Endothelial cell of umbilical vein (primary cell): ENCODE measurements around the gene TTLL11. TPM values are rescaled to one million over a fixed set of nuclear protein-coding genes. Genes with fewer than 3 reads are reported as not detected.

ENCODE experiments used
- BruUV-seq: library from RNA; stranded (reverse); fragments of 400-500 nt; replicated peaks from 2 replicates; lab custom pipeline; 2021; lab: Mats Ljungman, UMichigan
- CTCF ChIA-PET: fragments of 300-600, 350-600 bp; sonication (Branson Sonifier 250); formaldehyde crosslinking; loops from one replicate; lab custom pipeline; 2021; ENCODE audit warnings: antibody characterized with exemption, inconsistent platforms; lab: Charles Lee
- POLR2A ChIA-PET: fragments of 300-600, 350-600 bp; sonication (Branson Sonifier 250); formaldehyde crosslinking; loops from one replicate; lab custom pipeline; 2021; ENCODE audit warnings: antibody characterized with exemption, inconsistent platforms; lab: Charles Lee
- DNase-seq: peaks from one replicate; pipeline ENCODE4 v3.0.0-alpha.2; 2011; ENCODE audit warnings: low read depth, low spot score
- FAIRE-seq: peaks from 2 replicates; lab custom pipeline; 2011; peaks lifted over from hg19 to GRCh38; lab: Jason Lieb, UNC
- H2AFZ ChIP-seq: 2 replicates; pipeline ENCODE4 v1.6.0; 2012; ENCODE audit warnings: low read depth, low read length, control low read depth, inconsistent platforms
- H3K27ac ChIP-seq: 2 replicates; pipeline ENCODE4 v1.5.1; 2011; ENCODE audit warnings: low read depth, mild to moderate bottlenecking, control low read depth, low read length, moderate library complexity; ENCODE audit not compliant: insufficient read depth
- H3K27me3 ChIP-seq, 2 experiments: 2 replicates each; pipeline versions ENCODE4 v1.6.0 to v1.6.1; 2011; ENCODE audit warnings: low read length in 2 of 2, mixed read lengths in 1 of 2; ENCODE audit not compliant: control insufficient read depth in 2 of 2, insufficient read depth in 2 of 2
- H3K36me3 ChIP-seq, 2 experiments: 2 replicates in 1 of 2; 3 replicates in 1 of 2; pipeline ENCODE4 v1.5.1; 2011; ENCODE audit warnings: low read length in 2 of 2, mild to moderate bottlenecking in 1 of 2, moderate library complexity in 1 of 2; ENCODE audit not compliant: control insufficient read depth in 2 of 2, insufficient read depth in 2 of 2; ENCODE audit errors: extremely low read depth in 1 of 2
- H3K4me1 ChIP-seq: 3 replicates; pipeline ENCODE4 v1.5.1; 2011; ENCODE audit warnings: mild to moderate bottlenecking, low read length; ENCODE audit not compliant: control insufficient read depth, insufficient read depth; ENCODE audit errors: extremely low read depth
- H3K4me2 ChIP-seq: 2 replicates; pipeline ENCODE4 v1.6.1; 2011; ENCODE audit warnings: low read length, control low read depth, mixed read lengths; ENCODE audit not compliant: insufficient read depth
- H3K4me3 ChIP-seq, 3 experiments: fragments of 200-600 bp in 1 of 3; sonication (generic), shearing (Covaris generic) in 1 of 3; replicated peaks in 1 of 3; 2 replicates each; pipeline ENCODE4 v1.5.1; 2011 to 2016; ENCODE audit warnings: control low read depth in 3 of 3, low read length in 3 of 3, mild to moderate bottlenecking in 2 of 3, inconsistent platforms in 1 of 3, low read depth in 1 of 3, moderate library complexity in 1 of 3; ENCODE audit not compliant: insufficient read depth in 1 of 3
- H3K79me2 ChIP-seq: 2 replicates; pipeline ENCODE4 v1.6.0; 2012; ENCODE audit warnings: low read length, inconsistent platforms; ENCODE audit not compliant: control insufficient read depth, insufficient read depth
- H3K9ac ChIP-seq: replicated peaks from 2 replicates; pipeline ENCODE3; 2011; ENCODE audit warnings: low read length, control low read depth; ENCODE audit not compliant: insufficient read depth; ENCODE audit errors: extremely low read depth
- H3K9me1 ChIP-seq: replicated peaks from 3 replicates; pipeline ENCODE4 v1.6.0; 2011; ENCODE audit warnings: mild to moderate bottlenecking, low read length; ENCODE audit not compliant: control insufficient read depth, insufficient read depth; ENCODE audit errors: extremely low read depth
- H3K9me3 ChIP-seq: replicated peaks from 2 replicates; pipeline ENCODE4 v1.5.1; 2012; ENCODE audit warnings: low read length, inconsistent platforms; ENCODE audit not compliant: control insufficient read depth, insufficient read depth
- H4K20me1 ChIP-seq: replicated peaks from 2 replicates; pipeline ENCODE3; 2011; ENCODE audit warnings: mild to moderate bottlenecking, low read length; ENCODE audit not compliant: control insufficient read depth, insufficient read depth; ENCODE audit errors: extremely low read depth
- CTCF ChIP-seq, 2 donors: IDR thresholded peaks; 1 replicate in 1 of 2; 2 replicates in 1 of 2; pipeline ENCODE4 v1.5.1; 2011; ENCODE audit warnings: low read length in 2 of 2, mild to moderate bottlenecking in 2 of 2, moderate library complexity in 2 of 2, control low read depth in 1 of 2, inconsistent platforms in 1 of 2, low read depth in 1 of 2; ENCODE audit not compliant: insufficient read depth in 1 of 2; ENCODE audit errors: extremely low read depth in 1 of 2
- EZH2 ChIP-seq: IDR thresholded peaks from 2 replicates; pipeline ENCODE4 v1.6.1; 2012; ENCODE audit warnings: borderline replicate concordance, low read depth, mild to moderate bottlenecking, moderate library complexity, low read length, inconsistent platforms; ENCODE audit not compliant: severe bottlenecking
- FOS ChIP-seq: IDR thresholded peaks from 2 replicates; pipeline ENCODE4 v1.6.1; 2011; ENCODE audit warnings: mild to moderate bottlenecking, low read length, moderate library complexity, borderline replicate concordance; ENCODE audit not compliant: insufficient read depth
- GATA2 ChIP-seq: IDR thresholded peaks from 2 replicates; pipeline ENCODE4 v1.7.0; 2011; ENCODE audit warnings: low read depth, mild to moderate bottlenecking, moderate library complexity, mixed read lengths, low read length; ENCODE audit not compliant: insufficient read length, insufficient read depth
- JUN ChIP-seq: IDR thresholded peaks from 2 replicates; pipeline ENCODE4 v1.6.1; 2011; ENCODE audit warnings: borderline replicate concordance, low read depth; ENCODE audit not compliant: insufficient read length, insufficient read depth
- MAX ChIP-seq: IDR thresholded peaks from 2 replicates; pipeline ENCODE4 v1.6.1; 2011; ENCODE audit not compliant: insufficient read depth, insufficient read length
- MYC ChIP-seq: IDR thresholded peaks from one replicate; pipeline ENCODE4 v1.6.1; 2011; ENCODE audit warnings: mild to moderate bottlenecking, low read depth, low read length
- POLR2A ChIP-seq: IDR thresholded peaks from 2 replicates; pipeline ENCODE4 v1.6.1; 2012; ENCODE audit warnings: low read depth, mild to moderate bottlenecking, control low read depth, low read length
- POLR2AphosphoS5 ChIP-seq: IDR thresholded peaks from 2 replicates; pipeline ENCODE4 v1.6.1; 2012; ENCODE audit warnings: low read depth, mild to moderate bottlenecking, control low read depth, low read length, moderate library complexity; ENCODE audit not compliant: insufficient read depth
- dilution Hi-C: fragments of 300-500 bp; cut with MboI; formaldehyde crosslinking; loops from one replicate; pipeline ENCODE4 v1.15.0; 2019; ENCODE audit warnings: low sequenced_read_pairs; ENCODE audit not compliant: extremely low pct_ligation_motif_present
- intact Hi-C: fragments of 100-400 bp; cut with micrococcal nuclease; formaldehyde crosslinking; loops from one replicate; pipeline ENCODE4 v1.10.0; 2022
- polyA plus RNA-seq, 4 experiments: library from polyadenylated mRNA; depleted of rRNA in 3 of 4; stranded (reverse) in 3 of 4; unstranded in 1 of 4; fragments of >200 nt; gene quantifications; 2 replicates each; pipeline versions ENCODE4 v1.2.1 to v1.2.3, GENCODE V29; 2011 to 2012; ENCODE audit warnings: missing spikeins in 1 of 4
- total RNA-seq: library from RNA; stranded (reverse); gene quantifications from 2 replicates; pipeline ENCODE4 v1.2.3, GENCODE V29; 2021

Gene TTLL11
- total and polyA plus RNA-seq, 2 donors (not counting 3 experiments of a cell fraction or from before 2014, with no cell fraction given), result 4.9 to 5.1 TPM

- H3K27me3 ChIP-seq, result no peaks in the 10 kb centered on the region
- intact Hi-C loops (no loop called here), dilution Hi-C loops (no loop called here)
- no peak for FAIRE-seq
- no peaks in the 10 kb centered on the region for H3K79me2 ChIP-seq
- no peaks in the 10 kb centered on the region for H3K4me1 ChIP-seq
- TF ChIP-seq FOS, result no peak
- no peak for TF ChIP-seq MYC
- no peak for TF ChIP-seq POLR2AphosphoS5
- no peak for TF ChIP-seq EZH2
- no peak for TF ChIP-seq POLR2A
- TF ChIP-seq GATA2, result no peak
- TF ChIP-seq MAX, result no peak
- no peak for TF ChIP-seq CTCF (IDR thresholded peaks at IDR 0.05; ENCODE audit: extremely low read depth in 1 of 2, insufficient read depth in 1 of 2, low read depth in 1 of 2, low read length in 2 of 2)
- no peak for TF ChIP-seq JUN
- ChIA-PET CTCF (interaction anchor here (0.7 to 1.8 kb wide), 5 partner anchors 11 to 418 kb away, joined by 3 to 5 read pairs (median 4); no protein-coding TSS in a partner anchor), POLR2A (no interaction called here)
- H3K4me2 ChIP-seq, result no peak overlapping the region
- H3K36me3 ChIP-seq, result no peaks in the 10 kb centered on the region
- no peak overlapping the region for H3K27ac ChIP-seq
- H3K9me1 ChIP-seq, result no peaks in the 10 kb centered on the region
- DNase-seq, result no peak
- no peaks in the 10 kb centered on the region for H3K9me3 ChIP-seq
- BruUV-seq, result no TSS peak
- H3K9ac ChIP-seq, result no peak overlapping the region
- H2AFZ ChIP-seq, result no peak overlapping the region
- peaks cover 4% of the 10 kb centered on the region for H4K20me1 ChIP-seq
- no peak overlapping the region for H3K4me3 ChIP-seq
Measured at GRCh38 chr9:122058709-122059108, 34.4 kb downstream of the TTLL11 start.
